Measurements from ENCODE around the gene ADAM30.

Gene ADAM30

GRCh38 chr1:119906927-119907652 is 10.8 kb upstream of the ADAM30 start:
- FAIRE-seq = no peak

GRCh38 chr1:119903443-119903835 is 7.1 kb upstream of the ADAM30 start:
- no peak for FAIRE-seq

- no peak for FAIRE-seq
Observed at GRCh38 chr1:119902775-119903442, 6.6 kb upstream of the ADAM30 start.

GRCh38 chr1:119898981-119899720 is 2.8 kb upstream of the ADAM30 start:
- FAIRE-seq = no peak

GRCh38 chr1:119898530-119898929 is 2.2 kb upstream of the ADAM30 start:
- FAIRE-seq = no peak

GRCh38 chr1:119895102-119895501 is 1.2 kb downstream of the ADAM30 start:
- no peak for FAIRE-seq

- no peak for FAIRE-seq
Observed at GRCh38 chr1:119893827-119894700, 2.3 kb downstream of the ADAM30 start.

GRCh38 chr1:119893238-119893791 is 3.0 kb downstream of the ADAM30 start:
- no peak for FAIRE-seq

GRCh38 chr1:119891386-119891785 is 4.9 kb downstream of the ADAM30 start:
- FAIRE-seq = no peak

- FAIRE-seq = no peak
Observed at GRCh38 chr1:119888476-119888875, 7.8 kb downstream of the ADAM30 start.

- no peak for FAIRE-seq
Observed at GRCh38 chr1:119887427-119887826, 8.9 kb downstream of the ADAM30 start.

GRCh38 chr1:119885903-119886783 is 10.2 kb downstream of the ADAM30 start:
- no peak for FAIRE-seq

- no peak for FAIRE-seq
Observed at GRCh38 chr1:119884711-119885110, 11.6 kb downstream of the ADAM30 start.

- no peak for FAIRE-seq
Observed at GRCh38 chr1:119883826-119884225, 12.5 kb downstream of the ADAM30 start.

GRCh38 chr1:119882132-119883049 is 13.9 kb downstream of the ADAM30 start:
- FAIRE-seq = no peak

GRCh38 chr1:119879510-119880434 is 16.5 kb downstream of the ADAM30 start:
- no peak for FAIRE-seq

GRCh38 chr1:119878171-119878570 is 18.1 kb downstream of the ADAM30 start:
- no peak for FAIRE-seq

GRCh38 chr1:119874186-119874585 is 22.1 kb downstream of the ADAM30 start:
- no peak for FAIRE-seq
